Osteocyte (in vitro differentiated cells): ENCODE results near the gene ZNF521. TPM values are rescaled to one million over a fixed set of nuclear protein-coding genes. Genes with fewer than 3 reads are reported as not detected.

ENCODE experiments used
- DNase-seq: peaks from one replicate; pipeline ENCODE4 v3.0.0; 2021; ENCODE audit warnings: mixed read lengths; ENCODE audit not compliant: unreplicated experiment; ENCODE audit errors: extremely low spot score
- H3K27ac Mint-ChIP-seq: one replicate; pipeline ENCODE4 v1.8.0; 2021; ENCODE audit warnings: mild to moderate bottlenecking, mixed read lengths; ENCODE audit not compliant: unreplicated experiment
- H3K27me3 Mint-ChIP-seq: one replicate; pipeline ENCODE4 v1.8.0; 2021; ENCODE audit warnings: mixed read lengths; ENCODE audit not compliant: unreplicated experiment
- H3K36me3 Mint-ChIP-seq: one replicate; pipeline ENCODE4 v1.8.0; 2021; ENCODE audit warnings: mixed read lengths; ENCODE audit not compliant: unreplicated experiment
- H3K4me1 Mint-ChIP-seq: one replicate; pipeline ENCODE4 v1.8.0; 2021; ENCODE audit warnings: mixed read lengths; ENCODE audit not compliant: unreplicated experiment
- H3K4me3 Mint-ChIP-seq: one replicate; pipeline ENCODE4 v1.8.0; 2021; ENCODE audit warnings: mild to moderate bottlenecking, moderate library complexity, mixed read lengths; ENCODE audit not compliant: unreplicated experiment
- H3K9me3 Mint-ChIP-seq: one replicate; pipeline ENCODE4 v1.8.0; 2021; ENCODE audit warnings: mixed read lengths; ENCODE audit not compliant: unreplicated experiment
- total RNA-seq: library from RNA; stranded (reverse); gene quantifications from 2 replicates; pipeline ENCODE4 v1.2.1, GENCODE V29; 2021
- TF ChIP-seq, protein P1 (sequence below): fragments of 200-600 bp; sonication (generic); IDR thresholded peaks from 2 replicates; pipeline ENCODE4 v1.5.0; 2021; ENCODE audit warnings: antibody characterized with exemption, mild to moderate bottlenecking, moderate library complexity

Gene ZNF521
- total RNA-seq, 1 donor from 2014 or later: 57.1 TPM

DNA sequence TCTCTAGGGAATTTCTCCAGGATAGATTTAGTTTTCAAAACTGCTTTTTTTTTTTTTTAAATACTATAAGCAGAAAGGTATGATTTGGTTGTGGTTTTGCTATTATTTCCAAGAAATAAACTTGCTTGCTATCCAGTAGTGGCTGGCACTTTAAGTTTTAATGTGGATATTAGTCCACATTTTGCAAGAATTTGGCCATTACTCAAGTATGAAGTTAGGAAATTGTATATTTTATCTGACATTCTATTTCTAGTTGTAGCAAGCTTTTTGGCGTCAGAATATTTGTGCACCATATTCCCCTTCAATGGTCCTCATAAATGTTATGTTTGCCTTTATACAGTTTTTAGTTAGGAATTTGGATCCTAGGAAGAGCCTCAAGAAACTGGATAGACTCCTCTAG, 226.3 kb downstream of the ZNF521 start:
- Mint-ChIP-seq H3K27me3 (no peaks in the 10 kb centered on the region), H3K36me3 (peaks cover 9% of the 10 kb centered on the region), H3K4me1 (peaks cover 10% of the 10 kb centered on the region), H3K9me3 (peaks cover 13% of the 10 kb centered on the region), H3K4me3 (no peak overlapping the region), H3K27ac (no peak overlapping the region)
- DNase-seq: no peak
- TF ChIP-seq, protein P1, sequence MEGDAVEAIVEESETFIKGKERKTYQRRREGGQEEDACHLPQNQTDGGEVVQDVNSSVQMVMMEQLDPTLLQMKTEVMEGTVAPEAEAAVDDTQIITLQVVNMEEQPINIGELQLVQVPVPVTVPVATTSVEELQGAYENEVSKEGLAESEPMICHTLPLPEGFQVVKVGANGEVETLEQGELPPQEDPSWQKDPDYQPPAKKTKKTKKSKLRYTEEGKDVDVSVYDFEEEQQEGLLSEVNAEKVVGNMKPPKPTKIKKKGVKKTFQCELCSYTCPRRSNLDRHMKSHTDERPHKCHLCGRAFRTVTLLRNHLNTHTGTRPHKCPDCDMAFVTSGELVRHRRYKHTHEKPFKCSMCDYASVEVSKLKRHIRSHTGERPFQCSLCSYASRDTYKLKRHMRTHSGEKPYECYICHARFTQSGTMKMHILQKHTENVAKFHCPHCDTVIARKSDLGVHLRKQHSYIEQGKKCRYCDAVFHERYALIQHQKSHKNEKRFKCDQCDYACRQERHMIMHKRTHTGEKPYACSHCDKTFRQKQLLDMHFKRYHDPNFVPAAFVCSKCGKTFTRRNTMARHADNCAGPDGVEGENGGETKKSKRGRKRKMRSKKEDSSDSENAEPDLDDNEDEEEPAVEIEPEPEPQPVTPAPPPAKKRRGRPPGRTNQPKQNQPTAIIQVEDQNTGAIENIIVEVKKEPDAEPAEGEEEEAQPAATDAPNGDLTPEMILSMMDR: no peak

DNA sequence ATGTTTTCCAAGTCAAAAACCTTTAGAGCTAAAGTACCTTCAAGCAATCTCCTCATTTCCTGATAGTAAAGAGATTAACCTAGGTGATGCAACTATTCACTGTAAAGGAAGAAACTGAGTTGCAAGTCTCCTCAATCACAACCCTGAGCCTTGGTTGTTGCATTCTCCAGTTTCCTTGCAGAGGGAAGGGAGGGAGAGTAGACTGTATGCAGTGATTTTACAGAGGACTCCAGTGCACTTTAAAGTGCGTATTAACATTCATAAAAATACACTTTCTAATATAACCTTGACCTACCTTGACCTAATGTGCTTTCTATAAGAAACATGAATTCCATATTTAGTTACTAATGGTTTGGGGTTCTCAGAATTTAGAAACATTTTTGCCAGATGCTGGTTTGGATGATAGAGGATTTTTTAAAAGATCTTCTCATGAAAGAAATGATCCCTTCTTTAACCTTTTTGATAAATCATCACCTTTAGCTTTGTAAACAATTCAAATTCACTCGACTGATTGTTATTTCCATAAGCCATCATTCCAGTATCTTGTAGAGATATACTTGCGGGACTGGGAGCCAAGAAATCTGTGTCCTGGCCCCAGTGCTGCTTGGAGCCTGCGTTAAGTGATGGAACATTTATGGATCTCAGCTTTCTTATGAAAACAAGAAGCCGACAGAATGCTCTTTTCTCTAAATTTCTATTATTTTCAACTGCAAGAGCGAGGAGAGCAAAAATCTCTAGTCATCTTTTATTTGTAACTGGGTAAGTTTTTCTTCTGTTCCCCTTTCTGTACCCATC, 228.3 kb downstream of the ZNF521 start:
- H3K27me3 Mint-ChIP-seq: no peaks in the 10 kb centered on the region
- DNase-seq: no peak
- peaks cover 8% of the 10 kb centered on the region for H3K36me3 Mint-ChIP-seq
- H3K27ac Mint-ChIP-seq: peak overlapping the region; percentile 2
- H3K9me3 Mint-ChIP-seq: peaks cover 10% of the 10 kb centered on the region
- no peak overlapping the region for H3K4me3 Mint-ChIP-seq
- peaks cover 10% of the 10 kb centered on the region for H3K4me1 Mint-ChIP-seq
- TF ChIP-seq, protein P1: no peak

DNA sequence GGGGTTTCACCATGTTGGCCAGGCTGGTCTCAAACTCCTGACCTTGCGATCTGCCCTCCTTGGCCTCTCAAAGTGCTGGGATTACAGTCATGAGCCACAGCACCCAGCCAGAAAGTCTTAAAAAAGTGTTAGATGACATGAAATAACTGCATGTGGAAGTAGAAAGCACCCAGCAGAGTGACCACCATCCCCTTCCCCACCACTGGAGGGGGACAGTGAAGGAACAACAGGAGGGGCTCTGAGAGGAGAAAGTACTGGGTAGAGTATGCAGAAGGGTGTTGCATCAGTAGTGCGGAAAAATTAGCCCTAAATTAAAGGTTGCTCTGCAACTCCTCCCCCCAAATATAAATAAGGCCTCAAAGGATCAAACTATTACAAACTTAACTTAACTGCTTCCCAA, 230.5 kb downstream of the ZNF521 start:
- Mint-ChIP-seq H3K36me3 (peaks cover 19% of the 10 kb centered on the region), H3K4me3 (no peak overlapping the region), H3K27ac (no peak overlapping the region), H3K4me1 (peaks cover 10% of the 10 kb centered on the region), H3K9me3 (peaks cover 14% of the 10 kb centered on the region), H3K27me3 (no peaks in the 10 kb centered on the region)
- DNase-seq: no peak
- TF ChIP-seq, protein P1: no peak

DNA sequence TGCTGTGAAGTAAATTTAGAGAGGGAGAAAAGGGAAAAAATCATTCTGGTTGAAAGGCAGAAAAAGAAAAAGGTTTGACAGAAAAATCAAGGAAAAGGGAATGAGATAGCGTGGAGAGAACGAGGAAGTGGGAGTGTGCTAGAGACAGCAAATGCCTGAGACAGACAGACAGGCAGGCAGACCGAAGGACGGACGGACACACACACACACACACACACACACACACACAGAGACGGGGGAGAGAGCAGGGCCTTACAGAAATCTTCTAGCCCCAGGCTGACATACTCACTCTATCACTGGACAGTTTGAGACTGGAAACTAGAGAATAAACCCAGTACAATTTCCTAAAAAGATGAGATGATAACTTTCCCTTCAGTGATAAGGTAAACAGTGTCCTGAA, 238.4 kb downstream of the ZNF521 start:
- Mint-ChIP-seq H3K36me3 (peaks cover 16% of the 10 kb centered on the region), H3K27me3 (no peaks in the 10 kb centered on the region), H3K4me3 (no peak overlapping the region), H3K9me3 (peaks cover 16% of the 10 kb centered on the region), H3K4me1 (peaks cover 10% of the 10 kb centered on the region), H3K27ac (no peak overlapping the region)
- DNase-seq: no peak
- TF ChIP-seq, protein P1: no peak

DNA sequence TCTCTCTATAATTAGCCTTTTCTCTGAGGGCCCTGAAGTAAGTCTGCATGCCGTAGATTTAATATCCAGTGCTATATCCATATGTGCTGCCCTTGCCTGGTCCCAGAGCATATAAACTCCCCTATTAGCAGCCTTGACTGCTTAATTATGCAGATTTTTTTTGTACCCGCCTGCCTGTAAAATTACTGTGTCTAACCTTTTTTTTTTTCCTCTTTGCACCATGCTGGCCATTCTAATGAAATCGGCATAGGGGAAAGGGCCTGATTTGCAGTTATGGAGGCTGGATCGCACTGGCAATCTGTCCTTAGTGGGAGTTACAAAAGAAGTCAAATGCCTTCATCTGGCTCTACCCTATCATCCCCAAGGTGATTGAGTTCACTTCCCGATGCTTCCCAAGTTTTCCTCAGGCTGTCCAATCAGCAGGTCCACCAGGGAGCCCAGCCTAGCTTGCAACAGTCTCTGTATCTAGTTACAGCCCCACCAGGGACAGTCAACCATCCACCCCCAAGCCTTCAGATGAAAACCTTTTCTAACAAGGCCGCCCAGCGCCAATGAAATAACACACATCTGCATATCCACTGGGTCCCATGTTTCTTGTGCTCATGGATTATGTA, 239.0 kb downstream of the ZNF521 start:
- H3K4me1 Mint-ChIP-seq: peaks cover 10% of the 10 kb centered on the region
- no peak overlapping the region for H3K27ac Mint-ChIP-seq
- H3K4me3 Mint-ChIP-seq: no peak overlapping the region

More for the DNA sequence above, 239.0 kb downstream of the ZNF521 start:
- peaks cover 14% of the 10 kb centered on the region for H3K9me3 Mint-ChIP-seq
- no peaks in the 10 kb centered on the region for H3K27me3 Mint-ChIP-seq
- TF ChIP-seq, protein P1: no peak
- H3K36me3 Mint-ChIP-seq: peaks cover 13% of the 10 kb centered on the region
- DNase-seq: no peak
